WTC11 (cell line): ENCODE results near the gene GAD2.

Source experiments
- ETV6 ChIP-seq: sonication (generic); formaldehyde crosslinking; IDR thresholded peaks from 2 replicates; pipeline ENCODE4 v1.8.1; 2022; ENCODE audit warnings: mild to moderate bottlenecking, missing genetic modification reagents
- NR1H2 ChIP-seq: sonication (generic); formaldehyde crosslinking; IDR thresholded peaks from 2 replicates; pipeline ENCODE4 v1.9.0; 2021; ENCODE audit warnings: mild to moderate bottlenecking, moderate library complexity, missing genetic modification reagents
- RELA ChIP-seq: sonication (generic); formaldehyde crosslinking; IDR thresholded peaks from 2 replicates; pipeline ENCODE4 v1.8.1; 2022; ENCODE audit warnings: missing genetic modification reagents, mild to moderate bottlenecking, borderline replicate concordance
- TF ChIP-seq, protein P1 (sequence below): fragments of 200-600 bp; IDR thresholded peaks from 2 replicates; pipeline ENCODE4 v1.8.0; 2022; ENCODE audit warnings: antibody characterized with exemption
- TF ChIP-seq, protein P2 (sequence below): fragments of 250-450 bp; sonication (Bioruptor Pico); IDR thresholded peaks from 2 replicates; pipeline ENCODE4 v1.9.0; 2021; ENCODE audit warnings: mild to moderate bottlenecking

DNA sequence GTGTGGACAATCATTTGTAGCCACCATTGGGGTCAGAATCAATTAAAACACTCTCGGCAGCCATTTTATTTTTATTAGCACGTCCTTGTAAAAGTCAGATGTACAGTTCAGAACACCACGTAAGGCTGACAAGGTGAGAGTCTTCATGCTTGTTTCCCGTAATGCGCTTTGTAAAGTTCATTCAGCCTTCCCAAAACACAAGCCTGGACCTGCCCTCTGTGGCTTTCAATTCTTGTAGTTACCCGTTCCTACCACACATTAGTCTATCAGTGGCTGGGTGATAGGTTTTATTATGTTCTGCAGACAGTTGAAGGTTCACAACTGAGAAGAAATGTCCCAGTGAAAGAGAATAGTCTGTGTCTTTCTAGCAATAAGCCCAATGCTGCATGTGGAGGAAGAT is 35.4 kb downstream of the GAD2 start:
- TF ChIP-seq, protein P1, sequence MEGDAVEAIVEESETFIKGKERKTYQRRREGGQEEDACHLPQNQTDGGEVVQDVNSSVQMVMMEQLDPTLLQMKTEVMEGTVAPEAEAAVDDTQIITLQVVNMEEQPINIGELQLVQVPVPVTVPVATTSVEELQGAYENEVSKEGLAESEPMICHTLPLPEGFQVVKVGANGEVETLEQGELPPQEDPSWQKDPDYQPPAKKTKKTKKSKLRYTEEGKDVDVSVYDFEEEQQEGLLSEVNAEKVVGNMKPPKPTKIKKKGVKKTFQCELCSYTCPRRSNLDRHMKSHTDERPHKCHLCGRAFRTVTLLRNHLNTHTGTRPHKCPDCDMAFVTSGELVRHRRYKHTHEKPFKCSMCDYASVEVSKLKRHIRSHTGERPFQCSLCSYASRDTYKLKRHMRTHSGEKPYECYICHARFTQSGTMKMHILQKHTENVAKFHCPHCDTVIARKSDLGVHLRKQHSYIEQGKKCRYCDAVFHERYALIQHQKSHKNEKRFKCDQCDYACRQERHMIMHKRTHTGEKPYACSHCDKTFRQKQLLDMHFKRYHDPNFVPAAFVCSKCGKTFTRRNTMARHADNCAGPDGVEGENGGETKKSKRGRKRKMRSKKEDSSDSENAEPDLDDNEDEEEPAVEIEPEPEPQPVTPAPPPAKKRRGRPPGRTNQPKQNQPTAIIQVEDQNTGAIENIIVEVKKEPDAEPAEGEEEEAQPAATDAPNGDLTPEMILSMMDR, result no peak
- no peak for TF ChIP-seq RELA (CRISPR knock-in tag)
- TF ChIP-seq ETV6 (CRISPR knock-in tag), result no peak
- TF ChIP-seq NR1H2 (CRISPR knock-in tag), result no peak
- TF ChIP-seq, protein P2, sequence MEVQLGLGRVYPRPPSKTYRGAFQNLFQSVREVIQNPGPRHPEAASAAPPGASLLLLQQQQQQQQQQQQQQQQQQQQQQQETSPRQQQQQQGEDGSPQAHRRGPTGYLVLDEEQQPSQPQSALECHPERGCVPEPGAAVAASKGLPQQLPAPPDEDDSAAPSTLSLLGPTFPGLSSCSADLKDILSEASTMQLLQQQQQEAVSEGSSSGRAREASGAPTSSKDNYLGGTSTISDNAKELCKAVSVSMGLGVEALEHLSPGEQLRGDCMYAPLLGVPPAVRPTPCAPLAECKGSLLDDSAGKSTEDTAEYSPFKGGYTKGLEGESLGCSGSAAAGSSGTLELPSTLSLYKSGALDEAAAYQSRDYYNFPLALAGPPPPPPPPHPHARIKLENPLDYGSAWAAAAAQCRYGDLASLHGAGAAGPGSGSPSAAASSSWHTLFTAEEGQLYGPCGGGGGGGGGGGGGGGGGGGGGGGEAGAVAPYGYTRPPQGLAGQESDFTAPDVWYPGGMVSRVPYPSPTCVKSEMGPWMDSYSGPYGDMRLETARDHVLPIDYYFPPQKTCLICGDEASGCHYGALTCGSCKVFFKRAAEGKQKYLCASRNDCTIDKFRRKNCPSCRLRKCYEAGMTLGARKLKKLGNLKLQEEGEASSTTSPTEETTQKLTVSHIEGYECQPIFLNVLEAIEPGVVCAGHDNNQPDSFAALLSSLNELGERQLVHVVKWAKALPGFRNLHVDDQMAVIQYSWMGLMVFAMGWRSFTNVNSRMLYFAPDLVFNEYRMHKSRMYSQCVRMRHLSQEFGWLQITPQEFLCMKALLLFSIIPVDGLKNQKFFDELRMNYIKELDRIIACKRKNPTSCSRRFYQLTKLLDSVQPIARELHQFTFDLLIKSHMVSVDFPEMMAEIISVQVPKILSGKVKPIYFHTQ, result no peak
